H1 (cell line): ENCODE data around the gene TMEM45A. TPM values are rescaled to one million over a fixed set of nuclear protein-coding genes. Genes with fewer than 3 reads are reported as not detected.

Source experiments
- CTCF ChIA-PET: fragments of 300-600 bp; sonication (Branson Sonifier 250); formaldehyde crosslinking; loops from one replicate; lab custom pipeline; 2021; ENCODE audit not compliant: partially characterized antibody; lab: Charles Lee
- POLR2A ChIA-PET: fragments of 300-600 bp; sonication (Branson Sonifier 250); formaldehyde crosslinking; loops from one replicate; lab custom pipeline; 2021; ENCODE audit warnings: inconsistent platforms; ENCODE audit not compliant: partially characterized antibody; lab: Charles Lee
- DNase-seq, 2 experiments: peaks; one replicate each; pipeline versions ENCODE4 v3.0.0 to v3.0.0-alpha.2; 2010 to 2022; ENCODE audit warnings: low spot score in 2 of 2, low read depth in 1 of 2, mixed read lengths in 1 of 2
- FAIRE-seq: peaks from 2 replicates; lab custom pipeline; 2011; peaks lifted over from hg19 to GRCh38; lab: Jason Lieb, UNC
- H2AFZ ChIP-seq: 2 replicates; pipeline ENCODE4 v1.8.1; 2012; ENCODE audit warnings: low read length, inconsistent platforms
- H2AK5ac ChIP-seq: 2 replicates; pipeline ENCODE4 v1.6.1; 2013; ENCODE audit warnings: low read depth, low read length
- H2BK120ac ChIP-seq: replicated peaks from 2 replicates; pipeline ENCODE3; 2013; ENCODE audit warnings: low read depth, low read length, inconsistent platforms
- H2BK12ac ChIP-seq: 2 replicates; pipeline ENCODE4 v1.6.1; 2013; ENCODE audit warnings: low read depth, low read length
- H2BK15ac ChIP-seq: 2 replicates; pipeline ENCODE4 v1.6.1; 2013; ENCODE audit warnings: low read length
- H2BK20ac ChIP-seq: 2 replicates; pipeline ENCODE4 v1.6.1; 2013; ENCODE audit warnings: low read length
- H2BK5ac ChIP-seq: 2 replicates; pipeline ENCODE4 v1.6.1; 2013; ENCODE audit warnings: low read depth, low read length
- H3K14ac ChIP-seq: 2 replicates; pipeline ENCODE4 v1.6.1; 2013; ENCODE audit warnings: inconsistent platforms; ENCODE audit not compliant: insufficient read length
- H3K18ac ChIP-seq: 2 replicates; pipeline ENCODE4 v1.6.1; 2013; ENCODE audit warnings: low read length; ENCODE audit errors: extremely low read depth
- H3K23ac ChIP-seq: 2 replicates; pipeline ENCODE4 v1.6.1; 2013; ENCODE audit warnings: inconsistent platforms; ENCODE audit not compliant: insufficient read length
- H3K23me2 ChIP-seq: 2 replicates; pipeline ENCODE4 v1.6.1; 2013; ENCODE audit warnings: low read depth, low read length
- H3K27ac ChIP-seq: 2 replicates; pipeline ENCODE4 v1.6.1; 2011; ENCODE audit warnings: low read depth, low read length, inconsistent platforms
- H3K27me3 ChIP-seq, 4 experiments: replicated peaks in 1 of 4; 1 replicate in 1 of 4; 2 replicates in 3 of 4; pipeline versions ENCODE4 v1.6.1 to v1.8.1; 2011 to 2013; ENCODE audit warnings: low read length in 3 of 4, mild to moderate bottlenecking in 3 of 4, inconsistent platforms in 2 of 4, mixed read lengths in 2 of 4, moderate library complexity in 1 of 4; ENCODE audit not compliant: control insufficient read depth in 3 of 4, insufficient read depth in 3 of 4; ENCODE audit errors: extremely low read depth in 1 of 4
- H3K36me3 ChIP-seq, 4 experiments: 2 replicates each; pipeline versions ENCODE4 v1.6.1 to v1.8.1; 2011 to 2013; ENCODE audit warnings: mild to moderate bottlenecking in 4 of 4, low read length in 3 of 4, moderate library complexity in 2 of 4, control low read depth in 1 of 4, inconsistent platforms in 1 of 4; ENCODE audit not compliant: insufficient read depth in 4 of 4, control insufficient read depth in 2 of 4
- H3K4ac ChIP-seq: replicated peaks from 2 replicates; pipeline ENCODE3; 2013; ENCODE audit warnings: low read length, low read depth, mixed read lengths, inconsistent platforms; ENCODE audit not compliant: insufficient read length
- H3K4me1 ChIP-seq, 4 experiments: replicated peaks in 1 of 4; 1 replicate in 1 of 4; 2 replicates in 3 of 4; pipeline versions ENCODE4 v1.6.1 to v1.8.1; 2011 to 2013; ENCODE audit warnings: low read length in 3 of 4, inconsistent platforms in 2 of 4, mixed read lengths in 1 of 4; ENCODE audit not compliant: insufficient read depth in 4 of 4, control insufficient read depth in 3 of 4
- H3K4me2 ChIP-seq, 2 experiments: 2 replicates each; pipeline versions ENCODE4 v1.6.1 to v1.8.1; 2011 to 2013; ENCODE audit warnings: low read depth in 2 of 2, low read length in 2 of 2, control low read depth in 1 of 2, inconsistent platforms in 1 of 2, mild to moderate bottlenecking in 1 of 2; ENCODE audit not compliant: insufficient read depth in 1 of 2
- H3K4me3 ChIP-seq, 4 experiments: fragments of 200-600, 300-600 bp in 1 of 4; sonication (generic), shearing (Covaris generic), sonication (Bioruptor Twin) in 1 of 4; 2 replicates each; pipeline versions ENCODE4 v1.5.1 to v1.8.1; 2011 to 2016; ENCODE audit warnings: low read length in 4 of 4, low read depth in 3 of 4, control low read depth in 2 of 4, inconsistent platforms in 2 of 4, mild to moderate bottlenecking in 2 of 4, mixed read lengths in 1 of 4, moderate library complexity in 1 of 4; ENCODE audit not compliant: insufficient read depth in 2 of 4; ENCODE audit errors: extremely low read depth in 1 of 4
- H3K56ac ChIP-seq: replicated peaks from 2 replicates; pipeline ENCODE3; 2013; ENCODE audit warnings: low read depth, mild to moderate bottlenecking, mixed read lengths, low read length, inconsistent platforms; ENCODE audit not compliant: insufficient read length
- H3K79me1 ChIP-seq: 2 replicates; pipeline ENCODE4 v1.6.1; 2013; ENCODE audit warnings: low read depth, low read length, control low read depth
- H3K79me2 ChIP-seq, 2 experiments: 2 replicates each; pipeline versions ENCODE4 v1.6.1 to v1.8.1; 2012 to 2013; ENCODE audit warnings: low read length in 2 of 2, mild to moderate bottlenecking in 2 of 2, inconsistent platforms in 1 of 2; ENCODE audit not compliant: insufficient read depth in 2 of 2, control insufficient read depth in 1 of 2
- H3K9ac ChIP-seq, 4 experiments: replicated peaks in 1 of 4; 1 replicate in 1 of 4; 2 replicates in 3 of 4; pipeline versions ENCODE4 v1.6.1 to v1.8.1; 2011 to 2013; ENCODE audit warnings: low read depth in 3 of 4, low read length in 3 of 4, control low read depth in 2 of 4, mild to moderate bottlenecking in 2 of 4, moderate library complexity in 2 of 4, inconsistent platforms in 1 of 4; ENCODE audit errors: extremely low read depth in 1 of 4
- H3K9me3 ChIP-seq, 2 experiments: 2 replicates each; pipeline versions ENCODE4 v1.6.1 to v1.8.1; 2012 to 2013; ENCODE audit warnings: mild to moderate bottlenecking in 2 of 2, moderate library complexity in 2 of 2, control low read depth in 1 of 2, inconsistent platforms in 1 of 2, low read depth in 1 of 2, low read length in 1 of 2, mixed read lengths in 1 of 2; ENCODE audit not compliant: insufficient read depth in 2 of 2
- H4K20me1 ChIP-seq, 2 experiments: replicated peaks in 1 of 2; 2 replicates each; pipeline versions ENCODE3 to v1.8.1; 2011 to 2013; ENCODE audit warnings: inconsistent platforms in 2 of 2, low read length in 2 of 2, mild to moderate bottlenecking in 1 of 2; ENCODE audit not compliant: insufficient read depth in 2 of 2, control insufficient read depth in 1 of 2
- H4K5ac ChIP-seq: 2 replicates; pipeline ENCODE4 v1.6.1; 2013; ENCODE audit warnings: low read length, low read depth, mixed read lengths, inconsistent platforms; ENCODE audit not compliant: insufficient read length
- H4K8ac ChIP-seq: 2 replicates; pipeline ENCODE4 v1.8.0; 2013; ENCODE audit warnings: mild to moderate bottlenecking, moderate library complexity, low read length, inconsistent platforms; ENCODE audit not compliant: insufficient read depth; ENCODE audit errors: extremely low read depth
- H4K91ac ChIP-seq: replicated peaks from 2 replicates; pipeline ENCODE3; 2013; ENCODE audit warnings: low read length, mixed read lengths, inconsistent platforms; ENCODE audit not compliant: insufficient read length
- ATF3 ChIP-seq: IDR thresholded peaks from 2 replicates; pipeline ENCODE4 v1.6.1; 2011; ENCODE audit warnings: low read depth, mild to moderate bottlenecking, low read length; ENCODE audit not compliant: insufficient read depth
- BRCA1 ChIP-seq: IDR thresholded peaks from 2 replicates; pipeline ENCODE4 v1.6.1; 2012; ENCODE audit warnings: low read depth, low read length, improper control_type of control experiment
- CBX8 ChIP-seq: fragments of 300-800, 300-1000 bp; sonication (generic); IDR thresholded peaks from 2 replicates; pipeline ENCODE4 v1.7.1; 2016; ENCODE audit warnings: low read depth, low read length, borderline replicate concordance
- CEBPB ChIP-seq: IDR thresholded peaks from 2 replicates; pipeline ENCODE4 v1.6.1; 2012; ENCODE audit warnings: low read depth, low read length
- FOSL1 ChIP-seq: IDR thresholded peaks from 2 replicates; pipeline ENCODE4 v1.6.1; 2011; ENCODE audit warnings: mild to moderate bottlenecking, low read depth, low read length, moderate library complexity; ENCODE audit not compliant: insufficient read depth
- HDAC2 ChIP-seq, 2 experiments: fragments of 300-600 bp in 1 of 2; sonication (generic) in 1 of 2; IDR thresholded peaks; 2 replicates each; pipeline ENCODE4 v1.6.1; 2011 to 2012; ENCODE audit warnings: low read depth in 2 of 2, low read length in 2 of 2, mild to moderate bottlenecking in 2 of 2, moderate library complexity in 2 of 2, borderline replicate concordance in 1 of 2, inconsistent platforms in 1 of 2
- KDM1A ChIP-seq: fragments of 200-600, 300-600 bp; sonication (generic); IDR thresholded peaks from 2 replicates; pipeline ENCODE4 v1.7.1; 2016; ENCODE audit warnings: mild to moderate bottlenecking, low read length, borderline replicate concordance
- KDM4A ChIP-seq: IDR thresholded peaks from one replicate; pipeline ENCODE4 v1.7.1; 2012; ENCODE audit warnings: low read depth, mild to moderate bottlenecking, moderate library complexity, low read length, inconsistent platforms; ENCODE audit not compliant: severe bottlenecking
- MAFK ChIP-seq: IDR thresholded peaks from 2 replicates; pipeline ENCODE4 v1.6.1; 2012; ENCODE audit warnings: low read depth, mild to moderate bottlenecking, improper control_type of control experiment, low read length
- POLR2A ChIP-seq, 2 experiments: IDR thresholded peaks; 1 replicate in 1 of 2; 2 replicates in 1 of 2; pipeline ENCODE4 v1.6.1; 2011; ENCODE audit warnings: low read depth in 2 of 2, low read length in 2 of 2, mild to moderate bottlenecking in 2 of 2; ENCODE audit errors: control extremely low read depth in 1 of 2
- SIRT6 ChIP-seq: IDR thresholded peaks from one replicate; pipeline ENCODE4 v1.7.1; 2012; ENCODE audit warnings: low read length, inconsistent platforms
- SUZ12 ChIP-seq: fragments of 200-600 bp; sonication (generic); IDR thresholded peaks from 2 replicates; pipeline ENCODE4 v1.6.1; 2012; ENCODE audit warnings: mild to moderate bottlenecking, inconsistent platforms, low read length, moderate library complexity, mixed read lengths
- TCF12 ChIP-seq: IDR thresholded peaks from 2 replicates; pipeline ENCODE4 v1.6.1; 2011; ENCODE audit warnings: low read depth, mild to moderate bottlenecking, low read length
- YY1 ChIP-seq: IDR thresholded peaks from 2 replicates; pipeline ENCODE4 v1.6.1; 2011; ENCODE audit warnings: low read depth, mild to moderate bottlenecking, low read length
- WGBS, 2 experiments: shearing (Covaris generic) in 1 of 2; methylation state at CpG; one replicate each; pipeline versions ENCODE4 v1.1.6 to v1.1.7; 2013 to 2015; ENCODE audit warnings: low lambda C conversion rate in 2 of 2, mixed read lengths in 2 of 2, inconsistent platforms in 1 of 2, low coverage in 1 of 2, missing lambda C conversion rate in 1 of 2; ENCODE audit not compliant: insufficient replicate concordance in 2 of 2, insufficient coverage in 1 of 2, insufficient read length in 1 of 2; ENCODE audit errors: extremely low coverage in 1 of 2, missing lambda C conversion rate in 1 of 2; 5-methylcytosine and 5-hydroxymethylcytosine counted together
- polyA plus RNA-seq, 7 experiments: library from polyadenylated mRNA; depleted of rRNA in 3 of 7; stranded (reverse) in 5 of 7; unstranded in 2 of 7; fragments of >200 nt in 5 of 7; fragments of 200-250 nt in 2 of 7; gene quantifications; 1 replicate in 5 of 7; 2 replicates in 1 of 7; 4 replicates in 1 of 7; pipeline versions ENCODE4 v1.2.1 to v1.2.3, GENCODE V29; 2011 to 2013; ENCODE audit warnings: missing spikeins in 2 of 7, mixed read lengths in 2 of 7
- total RNA-seq: library from RNA; stranded (reverse); fragmentation: NEBNext Ultra II Directional; extraction: Animal tissue kit (Norgen Biotek cat#: 25700); gene quantifications from 2 replicates; pipeline ENCODE4 v1.2.1, GENCODE V29; 2021

The TMEM45A gene
- total and polyA plus RNA-seq, 2 of the 8 experiments (the other 6 are each of a cell fraction or from before 2014, with no cell fraction given), result 12.9 to 14.2 TPM

GRCh38 chr3:100584101-100584660 is 91.8 kb downstream of the TMEM45A start:
- Histone ChIP-seq H2BK12ac (no peak overlapping the region), H3K36me3 (no peaks in the 10 kb centered on the region), H4K20me1 (no peaks in the 10 kb centered on the region), H3K9me3 (peaks cover 4 to 8% of the 10 kb centered on the region in 2 experiments), H3K23me2 (no peaks in the 10 kb centered on the region), H2BK5ac (no peak overlapping the region), H3K4me1 (no peaks in the 10 kb centered on the region), H2AFZ (no peak overlapping the region), H2BK15ac (no peak overlapping the region), H3K56ac (no peak overlapping the region), H3K4me3 (no peak overlapping the region), H3K4ac (no peak overlapping the region), H3K18ac (no peak overlapping the region), H2AK5ac (no peak overlapping the region), H4K8ac (no peak overlapping the region), H3K27ac (no peak overlapping the region), H3K9ac (no peak overlapping the region), H3K27me3 (peaks cover 0 to 1% (median 0%) of the 10 kb centered on the region in 4 experiments; a peak in 1 of 7 replicates), H3K14ac (no peak overlapping the region), H2BK20ac (no peak overlapping the region), H3K23ac (no peak overlapping the region), H4K5ac (no peak overlapping the region), H4K91ac (no peak overlapping the region), H3K4me2 (no peak overlapping the region), H3K79me2 (no peaks in the 10 kb centered on the region), H3K79me1 (no peaks in the 10 kb centered on the region), H2BK120ac (no peak overlapping the region)
- POLR2A ChIA-PET, result no interaction called here
- TF ChIP-seq SUZ12, result no peak
- no peak for TF ChIP-seq ATF3
- TF ChIP-seq CEBPB, result no peak
- TF ChIP-seq POLR2A (IDR thresholded peaks at IDR 0.05; ENCODE audit: control extremely low read depth in 1 of 2, low read depth in 2 of 2, low read length in 2 of 2), result no peak
- TF ChIP-seq KDM1A, result no peak
- no peak for TF ChIP-seq SIRT6
- no peak for TF ChIP-seq FOSL1
- TF ChIP-seq CBX8, result no peak
- no peak for TF ChIP-seq YY1
- no peak for TF ChIP-seq TCF12
- TF ChIP-seq BRCA1, result no peak
- no peak for TF ChIP-seq HDAC2 (IDR thresholded peaks at IDR 0.05; ENCODE audit: borderline replicate concordance in 1 of 2, low read depth in 2 of 2, low read length in 2 of 2)
- no peak for TF ChIP-seq KDM4A
- TF ChIP-seq MAFK, result no peak
- DNase-seq (no peak), FAIRE-seq (no peak)
- CTCF ChIA-PET, result interaction anchor here (7.7 to 9.8 kb wide), 2 partner anchors 6 to 121 kb away, joined by 60 to 229 read pairs; no protein-coding TSS in a partner anchor
- 94 to 100% methylated on average over 1 to 3 of the region's 3 CpGs for WGBS, 2 experiments
